Ishikawa (cell line): ENCODE results near the gene KLHDC8B.

Experiments
- EP300 ChIP-seq: IDR thresholded peaks from 2 replicates; pipeline ENCODE4 v1.6.1; 2012; ENCODE audit warnings: borderline replicate concordance
- FOXM1 ChIP-seq: IDR thresholded peaks from 2 replicates; pipeline ENCODE4 v1.6.1; 2012; ENCODE audit warnings: low read depth, borderline replicate concordance
- NFIC ChIP-seq: IDR thresholded peaks from 2 replicates; pipeline ENCODE4 v1.6.1; 2012
- RAD21 ChIP-seq: IDR thresholded peaks from 2 replicates; pipeline ENCODE4 v1.6.1; 2012; ENCODE audit warnings: low read depth
- YY1 ChIP-seq: IDR thresholded peaks from 2 replicates; pipeline ENCODE4 v1.6.1; 2012; ENCODE audit warnings: low read depth
- ZBTB7A ChIP-seq: IDR thresholded peaks from 2 replicates; pipeline ENCODE4 v1.6.1; 2012; ENCODE audit warnings: low read depth
- TF ChIP-seq, protein P1 (sequence below): IDR thresholded peaks from 2 replicates; pipeline ENCODE4 v1.6.1; 2012
- TF ChIP-seq, protein P2 (sequence below): IDR thresholded peaks from 2 replicates; pipeline ENCODE4 v1.6.1; 2012

DNA sequence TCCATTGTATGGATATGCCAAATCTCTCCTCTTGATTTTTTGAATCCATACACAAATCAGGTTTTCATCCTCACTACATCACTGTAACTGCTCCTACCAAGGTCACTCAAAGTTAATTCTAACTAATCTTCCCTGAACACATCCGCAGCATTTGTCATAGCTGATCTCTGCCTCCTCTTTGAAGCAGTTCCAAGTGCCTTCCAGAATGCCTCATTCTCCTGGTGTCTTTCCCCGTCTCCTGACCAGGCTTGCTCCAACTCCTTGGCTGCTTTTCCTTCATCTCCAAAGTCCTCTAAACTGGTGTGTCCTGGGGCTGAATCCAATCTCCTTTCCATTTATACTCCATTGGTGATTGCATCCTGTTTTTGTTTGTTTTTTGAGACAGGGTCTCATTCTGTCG is 26.8 kb downstream of the KLHDC8B start:
- TF ChIP-seq YY1 (no peak), RAD21 (no peak), FOXM1 (no peak), ZBTB7A (no peak), NFIC (no peak), EP300 (no peak)
- TF ChIP-seq, protein P1, sequence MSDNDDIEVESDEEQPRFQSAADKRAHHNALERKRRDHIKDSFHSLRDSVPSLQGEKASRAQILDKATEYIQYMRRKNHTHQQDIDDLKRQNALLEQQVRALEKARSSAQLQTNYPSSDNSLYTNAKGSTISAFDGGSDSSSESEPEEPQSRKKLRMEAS: no peak
- TF ChIP-seq, protein P2, sequence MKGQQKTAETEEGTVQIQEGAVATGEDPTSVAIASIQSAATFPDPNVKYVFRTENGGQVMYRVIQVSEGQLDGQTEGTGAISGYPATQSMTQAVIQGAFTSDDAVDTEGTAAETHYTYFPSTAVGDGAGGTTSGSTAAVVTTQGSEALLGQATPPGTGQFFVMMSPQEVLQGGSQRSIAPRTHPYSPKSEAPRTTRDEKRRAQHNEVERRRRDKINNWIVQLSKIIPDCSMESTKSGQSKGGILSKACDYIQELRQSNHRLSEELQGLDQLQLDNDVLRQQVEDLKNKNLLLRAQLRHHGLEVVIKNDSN: no peak
